ENCODE results near the gene SWI5. TPM values are rescaled to one million over a fixed set of nuclear protein-coding genes. Genes with fewer than 3 reads are reported as not detected.
A peak's percentile ranks its signal among the peaks of the same experiment; 100 is the strongest.
"Not testable (repeated sequence)": the region's sequence is repeated elsewhere in the genome, so short reads cannot be mapped to it uniquely, and the experiment has no call there.

Gene SWI5
- polyA plus RNA-seq, 3 donors = 14.4 to 18.0 (median 16.2) TPM

DNA sequence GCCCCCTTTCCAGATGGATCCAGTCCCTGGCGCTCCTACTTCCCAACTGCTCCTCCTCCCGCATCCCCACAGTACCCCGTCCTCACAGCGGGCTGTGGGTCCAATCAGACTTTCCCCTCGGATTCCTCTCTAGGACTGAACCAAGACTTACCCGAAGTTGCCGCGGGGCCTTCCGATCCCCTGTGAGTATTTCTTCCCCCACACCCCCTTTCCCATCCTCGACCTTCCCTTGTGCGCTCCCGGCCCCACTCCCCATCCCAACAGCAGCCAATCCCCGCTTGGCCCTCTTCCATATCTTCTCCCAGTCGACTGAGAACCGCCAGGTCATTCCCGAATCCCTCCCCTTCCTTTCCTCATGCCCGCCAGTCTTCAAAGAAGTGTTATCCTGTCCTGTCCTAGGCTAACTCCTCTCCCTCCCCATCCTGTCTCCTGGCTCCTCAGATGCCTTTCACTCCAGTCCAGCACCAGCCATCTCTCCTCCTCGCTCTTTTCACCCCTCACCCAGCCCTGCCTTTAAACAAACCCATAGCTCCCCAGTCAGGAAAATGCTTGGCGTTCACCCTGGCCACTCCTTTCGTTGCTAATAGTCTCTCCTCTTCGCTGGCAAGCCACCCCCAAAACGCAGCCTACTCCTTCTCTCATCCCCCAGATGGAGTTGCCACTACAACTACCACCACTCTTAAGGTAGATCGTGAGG lies 646 bp downstream of the SWI5 start:
- peaks cover 7 to 21% of the 10 kb centered on the region in 2 donors for H3K36me3 ChIP-seq (replicated peaks in 1 of 2; ENCODE audit: control insufficient read depth in 1 of 2, insufficient read depth in 2 of 2, low read length in 2 of 2)
- Mint-ChIP-seq H3K36me3 (peaks cover 21 to 24% of the 10 kb centered on the region in 2 donors), H3K4me3 (peak overlapping the region; percentile 94 to 97), H3K4me1 (peaks cover 34% of the 10 kb centered on the region), H3K27me3 (ENCODE audit: low read depth in 3 of 3) (peaks cover 0 to 6% (median 0%) of the 10 kb centered on the region in 3 donors), H3K9me3 (no peaks in the 10 kb centered on the region), H3K27ac (peak overlapping the region; percentile 91 to 98 (median 94))
- H3K4me1 ChIP-seq (ENCODE audit: control insufficient read depth in 1 of 2, insufficient read depth in 2 of 2, low read length in 2 of 2) = peaks cover 24 to 28% of the 10 kb centered on the region in 2 donors
- TF ChIP-seq, protein P1, sequence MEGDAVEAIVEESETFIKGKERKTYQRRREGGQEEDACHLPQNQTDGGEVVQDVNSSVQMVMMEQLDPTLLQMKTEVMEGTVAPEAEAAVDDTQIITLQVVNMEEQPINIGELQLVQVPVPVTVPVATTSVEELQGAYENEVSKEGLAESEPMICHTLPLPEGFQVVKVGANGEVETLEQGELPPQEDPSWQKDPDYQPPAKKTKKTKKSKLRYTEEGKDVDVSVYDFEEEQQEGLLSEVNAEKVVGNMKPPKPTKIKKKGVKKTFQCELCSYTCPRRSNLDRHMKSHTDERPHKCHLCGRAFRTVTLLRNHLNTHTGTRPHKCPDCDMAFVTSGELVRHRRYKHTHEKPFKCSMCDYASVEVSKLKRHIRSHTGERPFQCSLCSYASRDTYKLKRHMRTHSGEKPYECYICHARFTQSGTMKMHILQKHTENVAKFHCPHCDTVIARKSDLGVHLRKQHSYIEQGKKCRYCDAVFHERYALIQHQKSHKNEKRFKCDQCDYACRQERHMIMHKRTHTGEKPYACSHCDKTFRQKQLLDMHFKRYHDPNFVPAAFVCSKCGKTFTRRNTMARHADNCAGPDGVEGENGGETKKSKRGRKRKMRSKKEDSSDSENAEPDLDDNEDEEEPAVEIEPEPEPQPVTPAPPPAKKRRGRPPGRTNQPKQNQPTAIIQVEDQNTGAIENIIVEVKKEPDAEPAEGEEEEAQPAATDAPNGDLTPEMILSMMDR (IDR thresholded peaks at IDR 0.05) = no peak
- H2AFZ ChIP-seq (ENCODE audit: insufficient read depth, low read depth, low read length, poor library complexity, severe bottlenecking) = peak overlapping the region; percentile 93
- no peaks in the 10 kb centered on the region for H4K20me1 ChIP-seq (ENCODE audit: insufficient read depth, low read length)
- peak overlapping the region in 1 of 2 donors; percentile 91 for H3K27ac ChIP-seq (ENCODE audit: low read depth in 1 of 2, low read length in 2 of 2)
- peaks cover 20% of the 10 kb centered on the region for H3K79me2 ChIP-seq (ENCODE audit: insufficient read depth, low read length)
- H3K27me3 ChIP-seq (ENCODE audit: control insufficient read depth in 2 of 2, insufficient read depth in 2 of 2, low read length in 2 of 2) = no peaks in the 10 kb centered on the region
- peak in 1 of 3 donors; percentile 19 for DNase-seq
- H3K9ac ChIP-seq (ENCODE audit: insufficient read depth, low read length, poor library complexity, severe bottlenecking) = peak overlapping the region; percentile 82
- WGBS (ENCODE audit: insufficient coverage) = 22% methylated on average over 22 of the region's 23 CpGs
- no peaks in the 10 kb centered on the region for H3K9me3 ChIP-seq (replicated peaks in 1 of 2; ENCODE audit: control insufficient read depth in 1 of 2, insufficient read depth in 1 of 2, low read length in 2 of 2)
- intact Hi-C loops (cut with micrococcal nuclease) = loop anchor here (5.0 kb wide), 2 partner anchors 46 to 96 kb away; partner anchors contain the start of genes COQ4 (in 2 of the 2), TRUB2 (in 2 of the 2) and URM1 (in 1 of the 2)
- H3K4me3 ChIP-seq (replicated peaks in 1 of 3; ENCODE audit: low read depth in 2 of 3, low read length in 3 of 3) = peak overlapping the region; percentile 55 to 90 (median 88)
- peak overlapping the region; percentile 82 for H3K4me2 ChIP-seq (replicated peaks; ENCODE audit: extremely low read depth, low read length, poor library complexity, severe bottlenecking)

DNA sequence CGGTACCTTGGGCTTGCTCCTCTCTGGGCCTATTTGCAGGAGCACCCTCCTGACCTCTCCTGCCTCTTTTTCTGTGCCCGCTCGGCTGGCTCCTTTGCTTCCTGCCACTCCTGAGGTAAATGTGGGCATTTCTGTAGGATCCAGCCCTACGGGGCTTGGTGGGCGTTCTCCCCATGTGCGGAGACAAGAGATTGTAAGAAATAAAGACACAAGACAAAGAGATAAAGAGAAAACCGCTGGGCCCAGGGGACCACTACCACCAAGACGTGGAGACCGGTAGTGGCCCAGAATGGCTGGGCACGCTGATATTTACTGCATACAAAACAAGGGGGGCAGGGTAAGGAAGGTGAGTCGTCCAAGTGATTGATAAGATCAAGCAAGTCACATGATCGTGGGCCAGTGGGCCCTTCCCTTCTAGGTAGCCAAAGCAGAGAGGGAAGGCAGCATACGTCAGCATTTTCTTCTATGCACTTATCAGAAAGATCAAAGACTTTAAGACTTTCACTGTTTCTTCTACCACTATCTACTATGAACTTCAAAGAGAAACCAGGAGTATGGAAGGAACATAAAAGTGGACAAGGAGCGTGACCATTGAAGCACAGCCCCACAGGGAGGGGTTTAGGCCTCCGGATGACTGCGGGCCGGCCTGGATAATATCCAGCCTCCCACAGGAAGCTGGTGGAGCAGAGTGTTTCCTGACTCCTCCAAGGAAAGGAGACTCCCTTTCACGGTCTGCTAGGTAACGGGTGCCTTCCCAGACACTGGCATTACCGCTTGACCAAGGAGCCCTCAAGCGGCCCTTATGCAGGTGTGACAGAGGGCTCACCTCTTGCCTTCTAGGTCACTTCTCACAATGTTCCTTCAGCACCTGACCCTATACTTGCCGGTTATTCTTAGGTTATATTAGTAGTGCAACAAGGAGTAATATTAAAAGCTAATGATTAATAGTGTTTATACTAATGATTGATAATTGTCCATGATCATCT lies 3.3 kb downstream of the SWI5 start:
- H3K4me1 ChIP-seq (ENCODE audit: control insufficient read depth in 1 of 2, insufficient read depth in 2 of 2, low read length in 2 of 2) = peaks cover 24 to 26% of the 10 kb centered on the region in 2 donors
- intact Hi-C loops (cut with micrococcal nuclease) = loop anchor here (5.0 kb wide), 2 partner anchors 43 to 93 kb away; partner anchors contain the start of genes COQ4 (in 2 of the 2), TRUB2 (in 2 of the 2) and URM1 (in 1 of the 2)
- 83% methylated on average over 3 of the region's 22 CpGs for WGBS (ENCODE audit: insufficient coverage)

More for the DNA sequence above, 3.3 kb downstream of the SWI5 start:
- H4K20me1 ChIP-seq (ENCODE audit: insufficient read depth, low read length); H3K9me3 ChIP-seq (replicated peaks in 1 of 2; ENCODE audit: control insufficient read depth in 1 of 2, insufficient read depth in 1 of 2, low read length in 2 of 2); H3K27me3 Mint-ChIP-seq (ENCODE audit: low read depth in 3 of 3); H3K9me3 Mint-ChIP-seq; H3K9ac ChIP-seq (ENCODE audit: insufficient read depth, low read length, poor library complexity, severe bottlenecking); H2AFZ ChIP-seq (ENCODE audit: insufficient read depth, low read depth, low read length, poor library complexity, severe bottlenecking); DNase-seq; H3K27ac ChIP-seq (ENCODE audit: low read depth in 1 of 2, low read length in 2 of 2); H3K4me3 Mint-ChIP-seq; H3K4me3 ChIP-seq (replicated peaks in 1 of 3; ENCODE audit: low read depth in 2 of 3, low read length in 3 of 3); H3K27me3 ChIP-seq (ENCODE audit: control insufficient read depth in 2 of 2, insufficient read depth in 2 of 2, low read length in 2 of 2); H3K36me3 ChIP-seq (replicated peaks in 1 of 2; ENCODE audit: control insufficient read depth in 1 of 2, insufficient read depth in 2 of 2, low read length in 2 of 2); H3K4me2 ChIP-seq (replicated peaks; ENCODE audit: extremely low read depth, low read length, poor library complexity, severe bottlenecking); H3K36me3 Mint-ChIP-seq: not testable (repeated sequence)
- peaks cover 12% of the 10 kb centered on the region for H3K79me2 ChIP-seq (ENCODE audit: insufficient read depth, low read length)
- Mint-ChIP-seq H3K4me1 (peaks cover 32% of the 10 kb centered on the region), H3K27ac (peak overlapping the region in 2 of 7 donors; percentile 10 to 59)

All from CD14-positive monocyte (primary cell).